ENCODE data around the gene FBXW11. TPM values are rescaled to one million over a fixed set of nuclear protein-coding genes. Genes with fewer than 3 reads are reported as not detected.

FBXW11 gene
- total RNA-seq, 1 donor from 2014 or later = 54.8 TPM

DNA sequence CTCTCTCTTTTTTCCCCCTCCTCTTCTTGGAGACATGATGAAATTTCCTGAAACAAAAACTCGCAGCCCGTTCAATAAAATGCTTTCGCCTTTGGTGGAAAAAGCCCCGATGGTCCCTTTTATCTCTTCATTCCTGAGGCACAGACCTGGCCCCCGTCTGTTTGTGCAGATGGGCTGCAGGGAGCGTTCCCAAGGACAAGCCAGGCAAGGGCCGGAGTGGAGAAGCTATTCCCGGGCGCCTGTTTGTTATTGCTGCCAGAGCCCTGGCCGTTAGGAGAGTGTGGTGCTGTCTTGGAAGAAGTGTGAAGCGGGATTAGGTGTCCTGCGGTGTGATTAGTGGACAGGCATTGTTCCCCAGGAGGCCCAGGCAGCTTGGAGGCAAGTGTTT is 149.0 kb downstream of the FBXW11 start:
- Mint-ChIP-seq H3K4me3 (ENCODE audit: unreplicated experiment) (no peak overlapping the region), H3K27me3 (ENCODE audit: low read depth) (no peaks in the 10 kb centered on the region), H3K36me3 (ENCODE audit: low read depth) (peaks cover 3% of the 10 kb centered on the region), H3K27ac (ENCODE audit: unreplicated experiment) (peak overlapping the region; percentile 88), H3K9me3 (ENCODE audit: low read depth) (no peaks in the 10 kb centered on the region), H3K4me1 (ENCODE audit: low read depth) (peaks cover 31% of the 10 kb centered on the region)
- no peak for DNase-seq (ENCODE audit: low spot score)
- TF ChIP-seq, protein P1, sequence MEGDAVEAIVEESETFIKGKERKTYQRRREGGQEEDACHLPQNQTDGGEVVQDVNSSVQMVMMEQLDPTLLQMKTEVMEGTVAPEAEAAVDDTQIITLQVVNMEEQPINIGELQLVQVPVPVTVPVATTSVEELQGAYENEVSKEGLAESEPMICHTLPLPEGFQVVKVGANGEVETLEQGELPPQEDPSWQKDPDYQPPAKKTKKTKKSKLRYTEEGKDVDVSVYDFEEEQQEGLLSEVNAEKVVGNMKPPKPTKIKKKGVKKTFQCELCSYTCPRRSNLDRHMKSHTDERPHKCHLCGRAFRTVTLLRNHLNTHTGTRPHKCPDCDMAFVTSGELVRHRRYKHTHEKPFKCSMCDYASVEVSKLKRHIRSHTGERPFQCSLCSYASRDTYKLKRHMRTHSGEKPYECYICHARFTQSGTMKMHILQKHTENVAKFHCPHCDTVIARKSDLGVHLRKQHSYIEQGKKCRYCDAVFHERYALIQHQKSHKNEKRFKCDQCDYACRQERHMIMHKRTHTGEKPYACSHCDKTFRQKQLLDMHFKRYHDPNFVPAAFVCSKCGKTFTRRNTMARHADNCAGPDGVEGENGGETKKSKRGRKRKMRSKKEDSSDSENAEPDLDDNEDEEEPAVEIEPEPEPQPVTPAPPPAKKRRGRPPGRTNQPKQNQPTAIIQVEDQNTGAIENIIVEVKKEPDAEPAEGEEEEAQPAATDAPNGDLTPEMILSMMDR (IDR thresholded peaks at IDR 0.05) = no peak

DNA sequence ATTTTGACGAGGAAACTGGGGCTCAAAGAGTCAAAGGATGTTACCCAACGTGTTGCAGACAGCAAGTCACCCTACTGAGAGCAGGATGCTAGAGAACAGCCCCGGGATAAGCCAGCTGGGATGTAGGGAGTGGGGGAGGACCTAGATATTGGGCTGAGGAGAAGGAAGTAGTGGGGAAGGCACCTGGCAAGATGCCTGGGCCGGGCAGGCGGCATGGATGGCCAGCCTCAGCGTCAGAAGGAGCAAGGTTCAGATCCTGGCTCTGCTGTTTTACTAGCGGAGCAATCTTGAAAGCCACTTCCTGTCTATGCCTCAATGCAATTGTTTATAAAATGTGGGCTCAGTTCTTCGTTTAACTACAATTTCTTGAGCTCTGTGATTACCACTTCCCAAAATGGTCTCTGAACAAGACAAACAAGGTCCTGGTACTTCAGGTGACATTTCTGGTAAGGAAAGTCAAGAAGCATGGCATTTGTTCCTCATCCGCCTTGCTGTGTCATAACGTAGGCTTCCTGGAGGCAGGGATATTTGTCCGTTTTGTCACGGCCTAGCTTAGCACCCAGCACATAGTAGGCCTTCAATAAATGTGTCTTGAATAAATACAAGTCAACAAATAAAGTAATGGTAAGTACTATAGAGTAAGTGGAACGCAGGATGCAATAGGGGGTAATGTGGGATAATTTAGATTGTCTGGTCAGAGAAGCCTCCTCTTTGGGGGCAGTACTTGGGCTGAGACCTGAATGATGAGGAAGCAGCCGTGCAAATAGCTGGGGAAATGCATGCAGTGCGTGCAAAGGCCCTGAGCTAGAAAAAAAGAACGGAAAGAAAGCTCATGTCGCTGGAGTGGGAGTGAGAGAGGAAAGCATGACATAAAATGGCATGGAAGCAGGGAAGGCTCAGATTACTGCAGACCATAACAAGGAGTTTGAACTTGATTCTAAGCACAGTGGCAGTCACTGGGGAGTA is 150.4 kb downstream of the FBXW11 start:
- Mint-ChIP-seq H3K4me3 (ENCODE audit: unreplicated experiment) (no peak overlapping the region), H3K27ac (ENCODE audit: unreplicated experiment) (peak overlapping the region; percentile 22), H3K36me3 (ENCODE audit: low read depth) (peaks cover 4% of the 10 kb centered on the region), H3K9me3 (ENCODE audit: low read depth) (no peaks in the 10 kb centered on the region), H3K4me1 (ENCODE audit: low read depth) (peaks cover 23% of the 10 kb centered on the region), H3K27me3 (ENCODE audit: low read depth) (no peaks in the 10 kb centered on the region)
- DNase-seq (ENCODE audit: low spot score) = no peak
- TF ChIP-seq, protein P1 (IDR thresholded peaks at IDR 0.05) = no peak

DNA sequence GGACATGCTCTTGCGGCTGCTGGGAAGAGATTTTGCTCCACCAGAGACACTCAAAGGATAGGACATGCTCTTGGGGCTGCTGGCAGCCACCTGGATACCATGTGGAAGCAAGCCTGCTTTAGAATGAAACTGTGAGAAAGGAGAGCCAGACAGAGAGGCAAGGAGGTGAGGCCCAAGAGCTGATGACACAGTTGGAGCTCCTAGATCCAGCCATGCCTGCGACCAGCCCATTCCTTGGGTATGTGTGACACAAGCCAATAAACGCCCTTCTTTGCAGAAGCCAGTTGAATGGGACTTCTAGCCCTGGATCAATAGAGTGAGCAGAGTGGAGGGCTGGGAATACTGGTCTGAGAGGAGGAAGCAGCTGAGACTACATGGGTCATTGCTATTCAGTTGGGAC is 151.2 kb downstream of the FBXW11 start:
- H3K36me3 Mint-ChIP-seq (ENCODE audit: low read depth) = peaks cover 4% of the 10 kb centered on the region
- no peaks in the 10 kb centered on the region for H3K9me3 Mint-ChIP-seq (ENCODE audit: low read depth)
- no peak overlapping the region for H3K4me3 Mint-ChIP-seq (ENCODE audit: unreplicated experiment)
- TF ChIP-seq, protein P1 (IDR thresholded peaks at IDR 0.05) = no peak
- H3K27ac Mint-ChIP-seq (ENCODE audit: unreplicated experiment) = no peak overlapping the region
- DNase-seq (ENCODE audit: low spot score) = no peak
- H3K4me1 Mint-ChIP-seq (ENCODE audit: low read depth) = peaks cover 23% of the 10 kb centered on the region
- H3K27me3 Mint-ChIP-seq (ENCODE audit: low read depth) = no peaks in the 10 kb centered on the region

DNA sequence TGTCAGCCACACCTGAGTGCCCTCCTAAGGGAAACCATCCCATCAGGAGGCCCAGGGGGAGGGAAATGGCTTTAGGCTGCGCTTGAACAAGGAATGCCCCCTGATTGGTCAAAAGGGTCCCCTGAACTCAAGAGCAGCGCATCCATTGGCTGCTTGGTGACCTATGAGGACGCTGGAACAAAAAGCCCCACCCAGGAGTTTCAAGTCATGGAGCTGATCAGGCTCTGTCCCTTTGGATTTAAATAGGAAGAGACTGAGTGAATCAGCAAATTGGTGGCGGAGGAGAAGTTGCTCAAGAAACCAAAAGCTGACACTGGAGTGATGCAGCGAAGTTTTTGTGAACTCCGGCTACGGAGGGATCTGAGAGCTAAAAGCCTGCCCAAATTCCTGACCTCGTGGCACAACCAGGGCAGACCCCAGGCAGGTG is 154.2 kb downstream of the FBXW11 start:
- no peak for DNase-seq (ENCODE audit: low spot score)
- Mint-ChIP-seq H3K27me3 (ENCODE audit: low read depth) (no peaks in the 10 kb centered on the region), H3K27ac (ENCODE audit: unreplicated experiment) (no peak overlapping the region), H3K4me1 (ENCODE audit: low read depth) (peaks cover 14% of the 10 kb centered on the region), H3K36me3 (ENCODE audit: low read depth) (peaks cover 6% of the 10 kb centered on the region), H3K9me3 (ENCODE audit: low read depth) (no peaks in the 10 kb centered on the region), H3K4me3 (ENCODE audit: unreplicated experiment) (no peak overlapping the region)
- TF ChIP-seq, protein P1 (IDR thresholded peaks at IDR 0.05) = no peak

DNA sequence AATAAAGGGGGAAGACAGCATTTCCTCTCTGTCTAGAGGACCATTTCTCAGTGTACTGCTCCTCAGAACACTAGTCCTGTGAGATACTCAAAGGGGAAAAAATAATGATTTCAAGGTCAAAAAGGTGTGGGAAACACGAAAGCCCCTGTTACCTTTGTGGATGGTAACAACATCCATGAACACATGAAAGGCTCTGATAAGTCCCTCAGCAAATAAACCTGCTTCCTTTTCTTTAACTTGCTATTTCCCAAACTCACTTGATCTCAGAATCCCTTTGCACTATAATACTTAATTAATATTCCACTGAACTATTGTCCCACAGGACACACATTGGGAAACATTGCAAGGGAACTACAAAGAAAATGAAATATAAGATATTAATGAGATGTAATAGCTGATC is 155.2 kb downstream of the FBXW11 start:
- TF ChIP-seq, protein P1 (IDR thresholded peaks at IDR 0.05) = no peak
- Mint-ChIP-seq H3K9me3 (ENCODE audit: low read depth) (no peaks in the 10 kb centered on the region), H3K4me1 (ENCODE audit: low read depth) (peaks cover 4% of the 10 kb centered on the region), H3K36me3 (ENCODE audit: low read depth) (peaks cover 6% of the 10 kb centered on the region), H3K4me3 (ENCODE audit: unreplicated experiment) (no peak overlapping the region), H3K27me3 (ENCODE audit: low read depth) (no peaks in the 10 kb centered on the region), H3K27ac (ENCODE audit: unreplicated experiment) (no peak overlapping the region)
- DNase-seq (ENCODE audit: low spot score) = no peak
